Nucleus accumbens (tissue), 56 donors: ENCODE results near the gene PRKAB2.
A peak's percentile ranks its signal among the peaks of the same experiment; 100 is the strongest.
"Not testable (repeated sequence)": the region's sequence is repeated elsewhere in the genome, so short reads cannot be mapped to it uniquely, and the experiment has no call there.

Experiments
- DNase-seq, 56 donors: peaks; one replicate each; lab custom pipeline; 2025; lab: John Stamatoyannopoulos, UW

Gene PRKAB2

GRCh38 chr1:147177611-147178380 lies 5.5 kb upstream of the PRKAB2 start:
- peak in 1 of 56 donors; percentile 0 for DNase-seq

GRCh38 chr1:147171399-147172167 lies 687 bp downstream of the PRKAB2 start:
- DNase-seq: peak in 8 of 56 donors; percentile 8 to 70 (median 33)

GRCh38 chr1:147169840-147170674 lies 2.2 kb downstream of the PRKAB2 start:
- DNase-seq: no peak

- DNase-seq: no peak
Observed at GRCh38 chr1:147169171-147169570, 3.1 kb downstream of the PRKAB2 start.

GRCh38 chr1:147168626-147169058 lies 3.6 kb downstream of the PRKAB2 start:
- no peak for DNase-seq

GRCh38 chr1:147167365-147167764 lies 4.9 kb downstream of the PRKAB2 start:
- DNase-seq: no peak

- DNase-seq: no peak
Observed at GRCh38 chr1:147163019-147163418, 9.3 kb downstream of the PRKAB2 start.

- no peak for DNase-seq
Observed at GRCh38 chr1:147162093-147162492, 10.2 kb downstream of the PRKAB2 start.

GRCh38 chr1:147157116-147157515 lies 15.2 kb downstream of the PRKAB2 start:
- DNase-seq: not testable (repeated sequence)

GRCh38 chr1:147156642-147157041 lies 15.6 kb downstream of the PRKAB2 start:
- no peak for DNase-seq

GRCh38 chr1:147152772-147153171 lies 19.5 kb downstream of the PRKAB2 start:
- DNase-seq: no peak

- DNase-seq: no peak
Observed at GRCh38 chr1:147151244-147151643, 21.0 kb downstream of the PRKAB2 start.

GRCh38 chr1:147142886-147143285 lies 29.4 kb downstream of the PRKAB2 start:
- no peak for DNase-seq

- not testable (repeated sequence) for DNase-seq
Observed at GRCh38 chr1:147130721-147131120, 41.5 kb downstream of the PRKAB2 start.

- no peak for DNase-seq
Observed at GRCh38 chr1:147129116-147129873, 43.0 kb downstream of the PRKAB2 start.

- DNase-seq: no peak
Observed at GRCh38 chr1:147124266-147124665, 48.0 kb downstream of the PRKAB2 start.

GRCh38 chr1:147117109-147117508 lies 55.2 kb downstream of the PRKAB2 start:
- DNase-seq: no peak

- DNase-seq: no peak
Observed at GRCh38 chr1:147115496-147115895, 56.8 kb downstream of the PRKAB2 start.

- DNase-seq: not testable (repeated sequence)
Observed at GRCh38 chr1:147115079-147115478, 57.2 kb downstream of the PRKAB2 start.

GRCh38 chr1:147114353-147114752 lies 57.9 kb downstream of the PRKAB2 start:
- not testable (repeated sequence) for DNase-seq
